WTC11 (cell line): Measurements from ENCODE around the gene TEX9.

ENCODE experiments used
- ATF3 ChIP-seq: sonication (generic); formaldehyde crosslinking; conservative IDR thresholded peaks from 2 replicates; pipeline ENCODE4 v1.8.1; 2022; ENCODE audit warnings: mild to moderate bottlenecking, missing genetic modification reagents
- CTCF ChIP-seq: fragments of 200-600 bp; IDR thresholded peaks from 2 replicates; pipeline ENCODE4 v1.8.0; 2022; ENCODE audit warnings: antibody characterized with exemption
- ELF4 ChIP-seq: sonication (generic); formaldehyde crosslinking; IDR thresholded peaks from 2 replicates; pipeline ENCODE4 v1.8.1; 2022; ENCODE audit warnings: low read depth, mild to moderate bottlenecking, moderate library complexity, missing genetic modification reagents
- NFATC4 ChIP-seq: fragments of 250-450 bp; sonication (Bioruptor Pico); IDR thresholded peaks from 2 replicates; pipeline ENCODE4 v1.9.0; 2021; ENCODE audit warnings: mild to moderate bottlenecking
- NR1H2 ChIP-seq: sonication (generic); formaldehyde crosslinking; IDR thresholded peaks from 2 replicates; pipeline ENCODE4 v1.9.0; 2021; ENCODE audit warnings: mild to moderate bottlenecking, moderate library complexity, missing genetic modification reagents
- PRDM15 ChIP-seq: sonication (generic); formaldehyde crosslinking; IDR thresholded peaks from 2 replicates; pipeline ENCODE4 v1.8.0; 2022; ENCODE audit warnings: missing genetic modification reagents
- PRRX2 ChIP-seq: fragments of 250-450 bp; sonication (Bioruptor Pico); IDR thresholded peaks from 2 replicates; pipeline ENCODE4 v1.8.0; 2021; ENCODE audit warnings: mild to moderate bottlenecking
- SP1 ChIP-seq: sonication (generic); formaldehyde crosslinking; conservative IDR thresholded peaks from 2 replicates; pipeline ENCODE4 v1.8.1; 2022; ENCODE audit warnings: missing genetic modification reagents
- STAT6 ChIP-seq: sonication (generic); formaldehyde crosslinking; conservative IDR thresholded peaks from 2 replicates; pipeline ENCODE4 v1.8.1; 2023; ENCODE audit warnings: mild to moderate bottlenecking, low read depth, missing genetic modification reagents, moderate library complexity
- TP53 ChIP-seq: sonication (generic); formaldehyde crosslinking; IDR thresholded peaks from 2 replicates; pipeline ENCODE4 v1.8.1; 2023; ENCODE audit warnings: mild to moderate bottlenecking, missing genetic modification reagents
- ZBTB43 ChIP-seq: sonication (generic); formaldehyde crosslinking; IDR thresholded peaks from 2 replicates; pipeline ENCODE4 v1.8.1; 2023; ENCODE audit warnings: mild to moderate bottlenecking, missing genetic modification reagents

GRCh38 chr15:56460947-56461346, 95.7 kb downstream of the TEX9 start:
- no peak for TF ChIP-seq STAT6 (CRISPR knock-in tag)
- no peak for TF ChIP-seq NR1H2 (CRISPR knock-in tag)
- TF ChIP-seq PRRX2 (CRISPR knock-in tag) = no peak
- TF ChIP-seq SP1 (CRISPR knock-in tag) = no peak
- no peak for TF ChIP-seq CTCF
- TF ChIP-seq NFATC4 (CRISPR knock-in tag) = no peak
- no peak for TF ChIP-seq ELF4
- TF ChIP-seq PRDM15 (CRISPR knock-in tag) = no peak
- no peak for TF ChIP-seq TP53 (CRISPR knock-in tag)
- TF ChIP-seq ZBTB43 (CRISPR knock-in tag) = no peak
- TF ChIP-seq ATF3 = no peak
